Caco-2 (cell line): ENCODE results near the gene FRMD1. TPM values are rescaled to one million over a fixed set of nuclear protein-coding genes. Genes with fewer than 3 reads are reported as not detected.
A peak's percentile ranks its signal among the peaks of the same experiment; 100 is the strongest.

Experiments used
- Bru-seq: library from RNA; stranded (reverse); fragments of 400-500 nt; gene quantifications from one replicate; lab custom pipeline; 2021; lab: Mats Ljungman, UMichigan
- BruChase-seq, 2 experiments: library from RNA; stranded (reverse); fragments of 400-500 nt; gene quantifications; one replicate each; lab custom pipeline; 2021; lab: Mats Ljungman, UMichigan
- BruUV-seq: library from RNA; stranded (reverse); fragments of 400-500 nt; replicated peaks from 2 replicates; lab custom pipeline; 2021; lab: Mats Ljungman, UMichigan
- CTCF ChIA-PET: fragments of 300-600 bp; sonication (Branson Sonifier 250); formaldehyde crosslinking; loops from one replicate; lab custom pipeline; 2022; ENCODE audit warnings: antibody characterized with exemption; lab: Charles Lee
- POLR2A ChIA-PET: fragments of 300-600 bp; sonication (Branson Sonifier 250); formaldehyde crosslinking; loops from one replicate; lab custom pipeline; 2022; ENCODE audit warnings: antibody characterized with exemption; lab: Charles Lee
- DNase-seq, 2 experiments: peaks; one replicate each; pipeline versions ENCODE4 v3.0.0 to v3.0.0-alpha.2; 2020 to 2022
- H3K27me3 ChIP-seq: replicated peaks from 2 replicates; pipeline ENCODE4 v1.6.0; 2011; ENCODE audit warnings: low read length; ENCODE audit not compliant: control insufficient read depth, insufficient read depth
- H3K36me3 ChIP-seq: 2 replicates; pipeline ENCODE4 v1.5.1; 2011; ENCODE audit warnings: low read length; ENCODE audit not compliant: control insufficient read depth, insufficient read depth
- H3K4me1 ChIP-seq: fragments of 250-450 bp; sonication (Bioruptor Pico); 2 replicates; pipeline ENCODE4 v1.5.1; 2020; ENCODE audit warnings: mild to moderate bottlenecking
- H3K4me3 ChIP-seq: 2 replicates; pipeline ENCODE4 v1.5.1; 2011; ENCODE audit warnings: low read depth, mild to moderate bottlenecking, control low read depth, low read length
- H3K9me3 ChIP-seq: fragments of 250-450 bp; sonication (Bioruptor Pico); 2 replicates; pipeline ENCODE4 v1.5.1; 2020; ENCODE audit warnings: mild to moderate bottlenecking, moderate library complexity
- H3K27ac Mint-ChIP-seq: one replicate; pipeline ENCODE4 v1.8.0; 2022; ENCODE audit warnings: mixed read lengths; ENCODE audit not compliant: unreplicated experiment
- H3K27me3 Mint-ChIP-seq: one replicate; pipeline ENCODE4 v1.8.0; 2022; ENCODE audit warnings: mixed read lengths; ENCODE audit not compliant: insufficient read depth, unreplicated experiment
- H3K36me3 Mint-ChIP-seq: one replicate; pipeline ENCODE4 v1.8.0; 2022; ENCODE audit warnings: mild to moderate bottlenecking, mixed read lengths; ENCODE audit not compliant: insufficient read depth, unreplicated experiment
- H3K4me1 Mint-ChIP-seq: one replicate; pipeline ENCODE4 v1.8.0; 2022; ENCODE audit warnings: low read depth, mixed read lengths; ENCODE audit not compliant: unreplicated experiment
- H3K4me3 Mint-ChIP-seq: one replicate; pipeline ENCODE4 v1.8.0; 2022; ENCODE audit warnings: mild to moderate bottlenecking, moderate library complexity, mixed read lengths; ENCODE audit not compliant: unreplicated experiment
- H3K9me3 Mint-ChIP-seq: one replicate; pipeline ENCODE4 v1.8.0; 2022; ENCODE audit warnings: mixed read lengths; ENCODE audit not compliant: unreplicated experiment
- intact Hi-C: fragments of 100-400 bp; cut with micrococcal nuclease; formaldehyde crosslinking; loops from one replicate; pipeline ENCODE4 v1.10.0; 2022; ENCODE audit not compliant: unreplicated experiment
- long read RNA-seq: library from polyadenylated mRNA; stranded (forward); transcript quantifications from one replicate; pipeline ENCODE4 v2.0.0, GENCODE V29; 2022
- total RNA-seq: library from RNA; stranded (reverse); gene quantifications from 2 replicates; pipeline ENCODE4 v1.2.3, GENCODE V29; 2022
- TF ChIP-seq, protein P1 (sequence below), 2 experiments: fragments of 200-600 bp in 1 of 2; IDR thresholded peaks; 1 replicate in 1 of 2; 2 replicates in 1 of 2; pipeline versions ENCODE4 v1.5.1 to v1.8.0; 2011 to 2022; ENCODE audit warnings: antibody characterized with exemption in 1 of 2, control low read depth in 1 of 2, inconsistent platforms in 1 of 2, low read depth in 1 of 2, low read length in 1 of 2, mild to moderate bottlenecking in 1 of 2, moderate library complexity in 1 of 2; ENCODE audit not compliant: insufficient read depth in 1 of 2, severe bottlenecking in 1 of 2, unreplicated experiment in 1 of 2

The FRMD1 gene
- total RNA-seq (0.07 and 0.14 TPM in 2 replicates), Bru-seq, nascent RNA (percentile 5 among the genes with signal in this experiment), BruChase-seq, experiment 1, labeled RNA remaining after a 2-hour chase (percentile 9 among the genes with signal in this experiment), BruChase-seq, experiment 2, labeled RNA remaining after a 6-hour chase (percentile 8 among the genes with signal in this experiment)
- long read RNA-seq, partial matches to known transcripts = 0 of 1 reads
- long read RNA-seq, other reads (novel, unspliced or antisense) = 1 of 1 reads

GRCh38 chr6:168078943-168079405 is at the start of gene FRMD1:
TSS of gene FRMD1 (minus strand) at chr6:168079212. CDS start at chr6:168079094, 118 bp downstream.
- no peak for DNase-seq
- BruUV-seq = no TSS peak
- CTCF ChIA-PET = no interaction called here
- H3K27ac Mint-ChIP-seq = no peak within 1 kb of the TSS
- no peaks in the 10 kb centered on the region for H3K9me3 Mint-ChIP-seq
- POLR2A ChIA-PET = no interaction called here
- intact Hi-C loops = no loop called here
- H3K4me3 Mint-ChIP-seq = no peak within 1 kb of the TSS
- Histone ChIP-seq H3K9me3 (no peaks in the 10 kb centered on the region), H3K27me3 (no peaks in the 10 kb centered on the region), H3K4me3 (no peak within 1 kb of the TSS), H3K36me3 (no peaks in the 10 kb centered on the region), H3K4me1 (peaks cover 27% of the 10 kb centered on the region)
- TF ChIP-seq, protein P1, sequence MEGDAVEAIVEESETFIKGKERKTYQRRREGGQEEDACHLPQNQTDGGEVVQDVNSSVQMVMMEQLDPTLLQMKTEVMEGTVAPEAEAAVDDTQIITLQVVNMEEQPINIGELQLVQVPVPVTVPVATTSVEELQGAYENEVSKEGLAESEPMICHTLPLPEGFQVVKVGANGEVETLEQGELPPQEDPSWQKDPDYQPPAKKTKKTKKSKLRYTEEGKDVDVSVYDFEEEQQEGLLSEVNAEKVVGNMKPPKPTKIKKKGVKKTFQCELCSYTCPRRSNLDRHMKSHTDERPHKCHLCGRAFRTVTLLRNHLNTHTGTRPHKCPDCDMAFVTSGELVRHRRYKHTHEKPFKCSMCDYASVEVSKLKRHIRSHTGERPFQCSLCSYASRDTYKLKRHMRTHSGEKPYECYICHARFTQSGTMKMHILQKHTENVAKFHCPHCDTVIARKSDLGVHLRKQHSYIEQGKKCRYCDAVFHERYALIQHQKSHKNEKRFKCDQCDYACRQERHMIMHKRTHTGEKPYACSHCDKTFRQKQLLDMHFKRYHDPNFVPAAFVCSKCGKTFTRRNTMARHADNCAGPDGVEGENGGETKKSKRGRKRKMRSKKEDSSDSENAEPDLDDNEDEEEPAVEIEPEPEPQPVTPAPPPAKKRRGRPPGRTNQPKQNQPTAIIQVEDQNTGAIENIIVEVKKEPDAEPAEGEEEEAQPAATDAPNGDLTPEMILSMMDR (IDR thresholded peaks at IDR 0.05; ENCODE audit: insufficient read depth in 1 of 2, low read depth in 1 of 2, low read length in 1 of 2, severe bottlenecking in 1 of 2, unreplicated experiment in 1 of 2) = no peak
- H3K27me3 Mint-ChIP-seq = no peaks in the 10 kb centered on the region
- no peaks in the 10 kb centered on the region for H3K36me3 Mint-ChIP-seq
- H3K4me1 Mint-ChIP-seq = peaks cover 7% of the 10 kb centered on the region

DNA sequence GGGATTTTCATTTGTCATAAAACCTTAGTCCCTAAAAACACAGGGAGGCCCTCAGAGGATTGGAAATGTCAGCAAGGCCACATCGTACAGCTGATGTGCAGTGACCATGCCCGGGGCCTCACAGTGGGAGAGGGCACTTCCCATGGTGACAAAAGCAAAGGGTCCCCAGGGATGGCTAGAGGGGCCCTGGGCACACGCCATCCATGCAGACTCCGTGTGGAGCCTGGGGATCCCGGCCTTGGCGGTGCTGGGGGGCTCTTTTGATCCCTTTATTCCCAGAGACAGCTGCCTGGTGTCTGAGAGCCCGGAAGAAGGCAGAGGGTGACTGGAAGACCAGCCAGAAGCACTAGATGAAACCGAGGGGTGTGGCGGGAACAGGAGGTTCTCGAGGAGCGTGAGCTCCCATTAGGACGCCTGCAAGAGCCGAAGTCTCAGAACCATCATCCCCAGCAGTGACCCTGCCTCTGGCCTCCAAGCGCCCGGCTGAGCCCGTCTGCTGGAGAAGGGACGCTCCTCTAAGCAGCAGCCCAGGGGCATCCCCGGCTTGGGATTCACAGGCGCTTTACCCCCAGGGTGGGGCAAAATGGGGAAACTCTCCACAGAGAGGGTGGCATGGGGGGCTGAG is 49.1 kb upstream of the FRMD1 start:
- BruUV-seq = no TSS peak
- Mint-ChIP-seq H3K4me3 (no peak overlapping the region), H3K4me1 (peaks cover 18% of the 10 kb centered on the region), H3K36me3 (no peaks in the 10 kb centered on the region), H3K27me3 (no peaks in the 10 kb centered on the region), H3K9me3 (no peaks in the 10 kb centered on the region), H3K27ac (no peak overlapping the region)
- Histone ChIP-seq H3K27me3 (no peaks in the 10 kb centered on the region), H3K9me3 (no peaks in the 10 kb centered on the region), H3K36me3 (no peaks in the 10 kb centered on the region), H3K4me3 (no peak overlapping the region), H3K4me1 (peaks cover 37% of the 10 kb centered on the region)
- intact Hi-C loops = no loop called here
- CTCF ChIA-PET = no interaction called here
- POLR2A ChIA-PET = no interaction called here
- DNase-seq = no peak
- TF ChIP-seq, protein P1 (IDR thresholded peaks at IDR 0.05; ENCODE audit: insufficient read depth in 1 of 2, low read depth in 1 of 2, low read length in 1 of 2, severe bottlenecking in 1 of 2, unreplicated experiment in 1 of 2) = no peak

DNA sequence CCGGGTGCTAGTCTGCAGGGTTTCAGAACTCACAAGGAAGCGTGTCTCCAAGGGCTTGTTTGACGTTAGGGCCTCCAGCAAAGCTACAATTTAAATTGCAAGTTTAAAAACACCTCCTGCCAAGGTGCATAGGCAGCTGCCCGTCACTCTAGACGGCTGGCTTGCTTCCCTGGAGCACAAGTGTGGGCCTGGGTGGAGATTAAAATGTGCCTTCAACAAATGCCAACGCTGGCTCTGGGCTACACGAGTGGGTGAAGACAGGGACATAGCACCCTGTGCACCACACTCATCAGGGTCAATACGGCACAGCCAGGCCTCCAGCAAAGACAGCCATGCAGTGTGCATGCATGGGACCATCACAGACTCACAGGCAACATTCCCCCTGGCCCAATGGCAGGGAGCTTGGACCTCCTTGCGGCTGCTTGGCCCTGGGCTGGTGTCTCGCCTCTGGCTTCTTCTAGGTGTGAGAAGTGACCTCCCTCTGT is 48.4 kb upstream of the FRMD1 start:
- intact Hi-C loops = no loop called here
- no peaks in the 10 kb centered on the region for H3K27me3 Mint-ChIP-seq
- POLR2A ChIA-PET = no interaction called here
- DNase-seq = no peak
- Histone ChIP-seq H3K36me3 (no peaks in the 10 kb centered on the region), H3K27me3 (no peaks in the 10 kb centered on the region), H3K9me3 (no peaks in the 10 kb centered on the region), H3K4me1 (peaks cover 32% of the 10 kb centered on the region), H3K4me3 (no peak overlapping the region)
- peaks cover 18% of the 10 kb centered on the region for H3K4me1 Mint-ChIP-seq
- BruUV-seq = no TSS peak
- no peak overlapping the region for H3K4me3 Mint-ChIP-seq
- CTCF ChIA-PET = no interaction called here
- TF ChIP-seq, protein P1 (IDR thresholded peaks at IDR 0.05; ENCODE audit: insufficient read depth in 1 of 2, low read depth in 1 of 2, low read length in 1 of 2, severe bottlenecking in 1 of 2, unreplicated experiment in 1 of 2) = no peak
- no peaks in the 10 kb centered on the region for H3K36me3 Mint-ChIP-seq
- no peak overlapping the region for H3K27ac Mint-ChIP-seq
- H3K9me3 Mint-ChIP-seq = no peaks in the 10 kb centered on the region
